BE2C (cell line): Measurements from ENCODE around the gene APC2.
A peak's percentile ranks its signal among the peaks of the same experiment; 100 is the strongest.

Experiments
- DNase-seq: peaks from one replicate; pipeline ENCODE4 v3.0.0-alpha.2; 2020
- H3K27me3 ChIP-seq: fragments of 250-450 bp; sonication (Bioruptor Pico); 2 replicates; pipeline ENCODE4 v1.5.1; 2020; ENCODE audit warnings: mild to moderate bottlenecking
- H3K36me3 ChIP-seq: fragments of 250-450 bp; sonication (Bioruptor Pico); 2 replicates; pipeline ENCODE4 v1.5.1; 2020; ENCODE audit warnings: mild to moderate bottlenecking
- H3K4me1 ChIP-seq: fragments of 250-450 bp; sonication (Bioruptor Pico); 2 replicates; pipeline ENCODE4 v1.5.1; 2020
- H3K4me3 ChIP-seq: 2 replicates; pipeline ENCODE4 v1.5.1; 2011; ENCODE audit warnings: low read depth, low read length
- H3K9me3 ChIP-seq: fragments of 250-450 bp; sonication (Bioruptor Pico); 2 replicates; pipeline ENCODE4 v1.5.1; 2020
- CTCF ChIP-seq: IDR thresholded peaks from 2 replicates; pipeline ENCODE4 v1.5.1; 2012; ENCODE audit warnings: mild to moderate bottlenecking, low read depth, low read length

Gene APC2

GRCh38 chr19:1491114-1491848 lies 41.4 kb downstream of the APC2 start, which contains the start of gene REEP6:
Gene REEP6 (plus strand): TSS chr19:1491181. CDS start chr19:1491270, 89 bp downstream.
- H3K4me3 ChIP-seq: peak within 1 kb of the TSS; percentile 53
- H3K36me3 ChIP-seq: no peaks in the 10 kb centered on the region
- no peaks in the 10 kb centered on the region for H3K9me3 ChIP-seq
- DNase-seq: no peak
- no peak for TF ChIP-seq CTCF
- H3K4me1 ChIP-seq: peaks cover 4% of the 10 kb centered on the region; the same call in 1 of the 2 replicates
- no peaks in the 10 kb centered on the region for H3K27me3 ChIP-seq

GRCh38 chr19:1491849-1492170 lies 41.9 kb downstream of the APC2 start:
- H3K4me1 ChIP-seq: peaks cover 4% of the 10 kb centered on the region; the same call in 1 of the 2 replicates
- no peak for TF ChIP-seq CTCF
- no peaks in the 10 kb centered on the region for H3K27me3 ChIP-seq
- H3K4me3 ChIP-seq: no peak overlapping the region
- no peaks in the 10 kb centered on the region for H3K36me3 ChIP-seq
- no peaks in the 10 kb centered on the region for H3K9me3 ChIP-seq
- no peak for DNase-seq

- Histone ChIP-seq H3K36me3 (no peaks in the 10 kb centered on the region), H3K27me3 (no peaks in the 10 kb centered on the region), H3K4me3 (no peak overlapping the region), H3K4me1 (peaks cover 4% of the 10 kb centered on the region; the same call in 1 of the 2 replicates), H3K9me3 (no peaks in the 10 kb centered on the region)
- no peak for TF ChIP-seq CTCF
- no peak for DNase-seq
These were observed 42.6 kb downstream of the APC2 start for GRCh38 chr19:1492474-1493006.

GRCh38 chr19:1494115-1494815 lies 44.3 kb downstream of the APC2 start:
- no peaks in the 10 kb centered on the region for H3K9me3 ChIP-seq
- no peaks in the 10 kb centered on the region for H3K27me3 ChIP-seq
- DNase-seq: no peak
- no peak overlapping the region for H3K4me3 ChIP-seq
- no peak for TF ChIP-seq CTCF
- H3K36me3 ChIP-seq: no peaks in the 10 kb centered on the region
- H3K4me1 ChIP-seq: peaks cover 4% of the 10 kb centered on the region; the same call in 1 of the 2 replicates

- DNase-seq: no peak
- Histone ChIP-seq H3K4me1 (peaks cover 4% of the 10 kb centered on the region; the same call in 1 of the 2 replicates), H3K9me3 (no peaks in the 10 kb centered on the region), H3K27me3 (no peaks in the 10 kb centered on the region), H3K36me3 (no peaks in the 10 kb centered on the region), H3K4me3 (no peak overlapping the region)
- no peak for TF ChIP-seq CTCF
These were observed 45.3 kb downstream of the APC2 start for GRCh38 chr19:1495051-1495798.
